Subcutaneous adipose tissue (tissue), 4 donors: ENCODE data around the gene CMTM6. TPM values are rescaled to one million over a fixed set of nuclear protein-coding genes. Genes with fewer than 3 reads are reported as not detected.

Source experiments
- total RNA-seq, 4 donors: library from RNA; depleted of rRNA; stranded (reverse); fragments of >200 nt; gene quantifications; one replicate each; pipeline ENCODE4 v1.1.0, GENCODE V29; 2016
- TF ChIP-seq, protein P1 (sequence below): fragments of 450-650 bp; IDR thresholded peaks from one replicate; pipeline ENCODE4 v1.5.1; 2016; ENCODE audit warnings: low read depth, mild to moderate bottlenecking, control low read depth, antibody characterized with exemption, moderate library complexity

CMTM6 gene
- total RNA-seq, 4 donors from 2014 or later: 24.1 to 84.7 (median 54.7) TPM

DNA sequence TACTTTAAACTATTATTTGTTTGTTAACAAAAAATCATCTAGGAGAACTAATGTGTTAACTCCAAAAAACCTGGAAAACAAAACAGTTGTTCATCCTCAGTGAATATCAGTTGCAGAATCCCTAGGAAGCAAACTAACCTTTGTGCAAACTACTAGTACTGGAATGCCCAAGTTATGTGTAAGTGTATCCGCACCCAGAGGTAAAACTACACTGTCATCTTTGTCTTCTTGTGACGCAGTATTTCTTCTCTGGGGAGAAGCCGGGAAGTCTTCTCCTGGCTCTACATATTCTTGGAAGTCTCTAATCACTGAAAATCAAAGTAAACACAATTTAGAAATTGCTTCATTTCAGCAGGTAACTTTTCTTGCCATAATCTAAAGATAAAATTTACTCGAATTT is 38.2 kb upstream of the CMTM6 start:
- TF ChIP-seq, protein P1, sequence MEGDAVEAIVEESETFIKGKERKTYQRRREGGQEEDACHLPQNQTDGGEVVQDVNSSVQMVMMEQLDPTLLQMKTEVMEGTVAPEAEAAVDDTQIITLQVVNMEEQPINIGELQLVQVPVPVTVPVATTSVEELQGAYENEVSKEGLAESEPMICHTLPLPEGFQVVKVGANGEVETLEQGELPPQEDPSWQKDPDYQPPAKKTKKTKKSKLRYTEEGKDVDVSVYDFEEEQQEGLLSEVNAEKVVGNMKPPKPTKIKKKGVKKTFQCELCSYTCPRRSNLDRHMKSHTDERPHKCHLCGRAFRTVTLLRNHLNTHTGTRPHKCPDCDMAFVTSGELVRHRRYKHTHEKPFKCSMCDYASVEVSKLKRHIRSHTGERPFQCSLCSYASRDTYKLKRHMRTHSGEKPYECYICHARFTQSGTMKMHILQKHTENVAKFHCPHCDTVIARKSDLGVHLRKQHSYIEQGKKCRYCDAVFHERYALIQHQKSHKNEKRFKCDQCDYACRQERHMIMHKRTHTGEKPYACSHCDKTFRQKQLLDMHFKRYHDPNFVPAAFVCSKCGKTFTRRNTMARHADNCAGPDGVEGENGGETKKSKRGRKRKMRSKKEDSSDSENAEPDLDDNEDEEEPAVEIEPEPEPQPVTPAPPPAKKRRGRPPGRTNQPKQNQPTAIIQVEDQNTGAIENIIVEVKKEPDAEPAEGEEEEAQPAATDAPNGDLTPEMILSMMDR: no peak

DNA sequence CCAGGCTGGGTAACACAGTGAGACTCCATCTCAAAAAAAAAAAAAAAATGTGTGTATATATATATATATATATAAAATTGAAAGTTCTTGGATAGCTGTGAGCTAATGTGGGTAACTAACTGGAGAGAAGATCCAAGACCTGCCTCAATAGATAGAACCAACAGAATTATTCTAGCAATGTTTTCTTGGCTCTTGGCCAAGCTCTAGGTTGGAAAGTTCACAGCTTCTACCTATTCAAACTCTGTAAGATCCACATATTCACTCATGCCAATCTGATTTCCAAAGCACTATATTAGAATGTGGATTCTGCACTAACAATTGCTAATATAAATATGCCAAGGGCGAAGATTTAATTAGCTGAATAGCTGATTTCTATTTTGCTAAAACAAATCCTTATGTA is 29.8 kb upstream of the CMTM6 start:
- TF ChIP-seq, protein P1: no peak

DNA sequence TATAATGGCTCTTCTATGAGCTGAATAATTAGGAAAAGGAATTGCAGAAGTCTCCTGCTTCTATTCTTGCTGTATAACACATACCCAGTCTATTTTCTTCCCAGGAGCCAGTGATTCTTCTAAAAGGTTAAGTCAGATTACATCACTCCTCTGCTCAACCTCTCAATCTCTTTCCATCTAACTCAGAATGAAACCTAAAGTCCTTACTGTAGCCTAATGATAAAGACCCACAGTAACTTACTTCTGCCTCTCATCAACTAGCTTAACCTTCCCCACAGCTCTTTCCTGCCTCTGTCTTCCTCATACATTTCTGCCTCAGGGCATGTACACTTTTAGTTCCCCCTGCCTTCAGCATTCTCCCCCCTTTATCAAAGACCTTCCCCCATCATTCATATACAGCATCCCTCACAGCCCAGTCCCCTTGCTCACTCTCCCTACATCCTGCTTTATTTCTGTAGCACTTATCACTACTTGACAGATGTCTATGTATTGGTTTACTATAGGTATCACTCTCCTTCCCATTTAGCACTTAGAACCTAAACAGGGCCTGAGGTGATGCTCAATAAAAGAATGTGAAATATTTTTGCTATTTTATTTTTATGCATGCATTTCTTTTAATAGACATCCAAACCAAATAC is 28.5 kb upstream of the CMTM6 start:
- TF ChIP-seq, protein P1: no peak

DNA sequence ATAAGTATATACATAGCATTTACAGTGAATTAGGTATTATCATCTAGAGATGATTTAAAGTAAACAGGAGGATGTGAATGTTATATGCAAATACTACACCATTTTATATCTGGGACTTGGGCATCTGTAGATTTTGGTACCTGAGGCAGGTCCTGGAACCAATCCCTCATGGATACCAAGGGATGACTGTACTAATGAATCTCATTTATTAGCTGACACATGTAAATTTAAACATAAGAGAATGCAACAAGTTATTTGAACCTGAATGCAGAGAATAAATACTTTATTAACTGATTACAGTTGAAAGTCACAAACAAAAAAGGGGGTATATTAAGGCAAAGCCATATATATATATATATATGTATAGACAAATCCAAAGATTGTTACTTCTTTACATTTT is 23.1 kb upstream of the CMTM6 start:
- TF ChIP-seq, protein P1: no peak

DNA sequence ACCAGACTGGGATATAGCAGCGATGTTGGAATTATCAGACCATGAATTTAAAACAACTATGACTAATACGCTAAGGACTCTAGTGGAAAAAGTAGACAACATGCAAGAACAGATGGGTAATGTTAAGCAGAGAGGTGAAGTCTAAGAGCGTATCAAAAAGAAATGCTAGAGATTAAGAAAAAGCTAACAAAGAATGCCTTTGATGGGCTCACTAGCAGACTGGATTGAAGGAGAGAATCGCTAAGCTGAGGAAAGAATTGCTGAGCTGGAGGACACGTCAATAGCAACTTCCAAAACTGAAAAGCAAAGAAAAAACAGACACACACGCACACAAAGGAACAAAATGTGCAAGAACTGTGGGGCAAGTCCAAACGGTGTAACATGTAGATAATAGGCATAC is 20.0 kb upstream of the CMTM6 start:
- TF ChIP-seq, protein P1: no peak

DNA sequence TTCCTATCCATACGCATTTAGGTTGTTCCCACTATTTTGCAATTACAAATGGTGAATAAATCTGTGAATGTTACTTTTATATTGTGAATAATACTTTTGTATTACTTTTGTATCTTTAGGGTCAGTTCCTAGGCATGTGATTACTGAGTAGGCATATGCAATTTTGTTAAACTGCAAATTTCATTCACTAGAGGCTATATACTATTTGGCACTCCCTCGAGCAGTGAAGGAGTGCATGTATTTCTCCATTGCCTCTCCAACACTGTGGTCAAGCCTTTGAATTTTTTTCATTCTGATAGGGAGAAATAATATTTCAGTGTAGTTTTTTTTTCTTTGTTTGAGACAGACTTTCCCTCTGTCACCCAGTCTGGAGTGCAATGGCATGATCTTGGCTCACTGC is 8.4 kb upstream of the CMTM6 start:
- TF ChIP-seq, protein P1: no peak

DNA sequence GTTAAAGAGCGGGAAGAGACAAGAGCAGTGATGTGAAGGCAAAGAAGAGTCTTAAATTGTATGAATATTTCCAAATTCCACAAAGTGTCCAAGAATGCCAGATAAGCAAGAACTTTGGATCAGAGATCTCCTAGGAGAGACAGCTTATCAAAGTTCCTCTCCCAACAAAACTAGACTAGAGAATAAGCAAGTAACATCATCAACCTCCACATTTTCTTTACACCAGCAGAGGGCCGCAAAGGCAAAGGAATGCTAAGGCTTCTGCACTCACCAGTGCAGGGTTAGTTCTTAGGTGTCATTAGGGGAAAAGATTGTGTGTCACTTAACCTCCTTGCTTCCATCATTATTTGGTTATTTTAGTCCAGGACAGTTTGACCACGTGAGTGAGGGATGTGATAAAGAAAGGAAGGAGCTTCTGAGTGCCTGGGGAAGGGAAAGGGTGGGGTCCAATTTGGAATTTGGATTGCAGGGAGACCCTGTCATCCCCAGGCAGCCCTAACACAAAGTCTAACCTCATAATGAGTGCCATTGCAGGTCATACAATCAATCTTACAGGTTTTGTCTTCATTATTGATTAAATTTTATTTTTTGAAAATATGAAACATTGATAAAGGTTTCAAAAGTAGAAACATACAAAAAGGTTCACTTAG is 7.5 kb upstream of the CMTM6 start:
- TF ChIP-seq, protein P1: no peak
